Neural cell (in vitro differentiated cells): ENCODE data around the gene DHX30. TPM values are rescaled to one million over a fixed set of nuclear protein-coding genes. Genes with fewer than 3 reads are reported as not detected.

Experiments
- H2AFZ ChIP-seq: fragments of 200-600, 300-800 bp; sonication (generic), shearing (Covaris generic); 2 replicates; pipeline ENCODE4 v1.6.0; 2014; ENCODE audit warnings: low read depth, mild to moderate bottlenecking, antibody characterized with exemption, low read length, moderate library complexity
- H3F3A ChIP-seq: fragments of 200-600 bp; shearing (Covaris generic); 2 replicates; pipeline ENCODE4 v1.6.1; 2016; ENCODE audit warnings: mild to moderate bottlenecking, moderate library complexity, mixed read lengths, antibody characterized with exemption, low read length; ENCODE audit not compliant: insufficient read depth, poor library complexity, severe bottlenecking
- H3K27ac ChIP-seq: fragments of 200-600, 300-800 bp; sonication (generic), shearing (Covaris generic); 2 replicates; pipeline ENCODE4 v1.5.1; 2014; ENCODE audit warnings: mild to moderate bottlenecking, low read length, moderate library complexity
- H3K27me3 ChIP-seq: fragments of 300-800, 200-600 bp; sonication (generic), shearing (Covaris generic); 2 replicates; pipeline ENCODE4 v1.6.0; 2014; ENCODE audit warnings: mild to moderate bottlenecking, low read depth, low read length, moderate library complexity; ENCODE audit not compliant: insufficient read depth
- H3K36me3 ChIP-seq: fragments of 300-800, 200-600 bp; sonication (generic), shearing (Covaris generic); 2 replicates; pipeline ENCODE4 v1.5.1; 2014; ENCODE audit warnings: mild to moderate bottlenecking, antibody characterized with exemption, low read length, moderate library complexity; ENCODE audit not compliant: insufficient read depth
- H3K4me2 ChIP-seq: fragments of 300-800, 200-600 bp; sonication (generic), shearing (Covaris generic); 2 replicates; pipeline ENCODE4 v1.6.0; 2014; ENCODE audit warnings: mild to moderate bottlenecking, low read length
- H3K4me3 ChIP-seq: fragments of 300-800, 200-600 bp; sonication (generic), shearing (Covaris generic); 2 replicates; pipeline ENCODE4 v1.5.1; 2014; ENCODE audit warnings: mild to moderate bottlenecking, low read length, moderate library complexity
- H3K79me2 ChIP-seq: fragments of 200-600 bp; shearing (Covaris generic); replicated peaks from 2 replicates; pipeline ENCODE4 v1.6.0; 2014; ENCODE audit warnings: mild to moderate bottlenecking, low read length, moderate library complexity; ENCODE audit not compliant: insufficient read depth
- H3K9ac ChIP-seq: fragments of 300-800, 200-600 bp; sonication (generic), shearing (Covaris generic); 2 replicates; pipeline ENCODE4 v1.6.1; 2016; ENCODE audit warnings: mild to moderate bottlenecking, low read length, mixed read lengths
- H3K9me2 ChIP-seq: fragments of 200-600 bp; shearing (Covaris generic); 2 replicates; pipeline ENCODE4 v1.6.1; 2016; ENCODE audit warnings: mild to moderate bottlenecking, low read length, mixed read lengths; ENCODE audit not compliant: insufficient read depth
- H3K9me3 ChIP-seq: fragments of 200-600, 300-800 bp; sonication (generic), shearing (Covaris generic); 2 replicates; pipeline ENCODE4 v1.6.1; 2016; ENCODE audit warnings: mild to moderate bottlenecking, mixed run types, low read length, moderate library complexity, mixed read lengths
- H4K20me1 ChIP-seq: fragments of 200-600 bp; shearing (Covaris generic); 2 replicates; pipeline ENCODE4 v1.6.1; 2016; ENCODE audit warnings: mild to moderate bottlenecking, mixed run types; ENCODE audit not compliant: insufficient read depth
- CTCF ChIP-seq: fragments of 450-650 bp; IDR thresholded peaks from 2 replicates; pipeline ENCODE4 v1.5.1; 2014; ENCODE audit warnings: antibody characterized with exemption, mild to moderate bottlenecking, moderate library complexity; ENCODE audit not compliant: poor library complexity, severe bottlenecking
- EP300 ChIP-seq: fragments of 450-650 bp; conservative IDR thresholded peaks from 2 replicates; pipeline ENCODE4 v1.6.1; 2014; ENCODE audit warnings: antibody characterized with exemption, mild to moderate bottlenecking, moderate library complexity; ENCODE audit not compliant: poor library complexity, severe bottlenecking
- EZH2 ChIP-seq: fragments of 200-600, 300-800 bp; shearing (Covaris generic), sonication (generic); IDR thresholded peaks from 2 replicates; pipeline ENCODE4 v1.6.1; 2014; ENCODE audit warnings: antibody characterized with exemption, low read length, borderline replicate concordance, mild to moderate bottlenecking; ENCODE audit not compliant: insufficient read depth, poor library complexity, severe bottlenecking
- MXI1 ChIP-seq: fragments of 450-650 bp; conservative IDR thresholded peaks from 2 replicates; pipeline ENCODE4 v1.6.1; 2014; ENCODE audit warnings: antibody characterized with exemption, mild to moderate bottlenecking; ENCODE audit not compliant: poor library complexity, severe bottlenecking
- POLR2AphosphoS5 ChIP-seq: IDR thresholded peaks from 2 replicates; pipeline ENCODE4 v1.6.1; 2012
- RAD21 ChIP-seq: fragments of 450-650 bp; conservative IDR thresholded peaks from 2 replicates; pipeline ENCODE4 v1.6.1; 2014; ENCODE audit warnings: antibody characterized with exemption, mild to moderate bottlenecking, moderate library complexity
- REST ChIP-seq: IDR thresholded peaks from 2 replicates; pipeline ENCODE4 v1.6.1; 2012; ENCODE audit warnings: borderline replicate concordance
- SMC3 ChIP-seq: fragments of 450-650 bp; conservative IDR thresholded peaks from 2 replicates; pipeline ENCODE4 v1.6.1; 2014; ENCODE audit warnings: antibody characterized with exemption, mild to moderate bottlenecking, moderate library complexity; ENCODE audit not compliant: poor library complexity
- TAF1 ChIP-seq: IDR thresholded peaks from 2 replicates; pipeline ENCODE4 v1.6.1; 2012; ENCODE audit warnings: low read depth
- polyA plus RNA-seq: library from polyadenylated mRNA; depleted of rRNA; stranded (reverse); fragments of >200 nt; gene quantifications from 2 replicates; pipeline ENCODE4 v1.2.3, GENCODE V29; 2014

Gene DHX30
- polyA plus RNA-seq, 1 donor from 2014 or later = 101 TPM

- no peaks in the 10 kb centered on the region for H3K9me3 ChIP-seq
- TF ChIP-seq REST (no peak), EZH2 (no peak), POLR2AphosphoS5 (no peak), SMC3 (no peak), MXI1 (no peak), RAD21 (no peak), CTCF (no peak), TAF1 (no peak), EP300 (no peak)
- no peaks in the 10 kb centered on the region for H3K79me2 ChIP-seq
- H3K9ac ChIP-seq = no peak overlapping the region
- no peaks in the 10 kb centered on the region for H3K9me2 ChIP-seq
- no peak overlapping the region for H3K27ac ChIP-seq
- H3K4me3 ChIP-seq = no peak overlapping the region
- no peaks in the 10 kb centered on the region for H3K27me3 ChIP-seq
- H2AFZ ChIP-seq = no peak overlapping the region
- no peaks in the 10 kb centered on the region for H4K20me1 ChIP-seq
- peaks cover 22% of the 10 kb centered on the region for H3K36me3 ChIP-seq
- no peaks in the 10 kb centered on the region for H3F3A ChIP-seq
- H3K4me2 ChIP-seq = no peak overlapping the region
These were observed 67.2 kb downstream of the DHX30 start for GRCh38 chr3:47870156-47870555.

- TF ChIP-seq EP300 (no peak), EZH2 (no peak), TAF1 (no peak), RAD21 (no peak), SMC3 (no peak), CTCF (no peak), REST (no peak), POLR2AphosphoS5 (no peak), MXI1 (no peak)
- Histone ChIP-seq H3K9me2 (no peaks in the 10 kb centered on the region), H3K9me3 (no peaks in the 10 kb centered on the region), H3K27ac (no peak overlapping the region), H3K9ac (no peak overlapping the region), H3K4me3 (no peak overlapping the region), H4K20me1 (no peaks in the 10 kb centered on the region), H3K36me3 (peaks cover 22% of the 10 kb centered on the region), H3K4me2 (no peak overlapping the region), H3K79me2 (no peaks in the 10 kb centered on the region), H3K27me3 (no peaks in the 10 kb centered on the region), H2AFZ (no peak overlapping the region), H3F3A (no peaks in the 10 kb centered on the region)
These were observed 67.8 kb downstream of the DHX30 start for GRCh38 chr3:47870702-47871260.
